CD4-positive, CD25-positive, alpha-beta regulatory T cell (primary cell): ENCODE measurements around the gene PAPPA. TPM values are rescaled to one million over a fixed set of nuclear protein-coding genes. Genes with fewer than 3 reads are reported as not detected.

Experiments
- ATAC-seq, 2 donors: fragments of 150-1000 bp; cut with Tn5 transposase; one replicate each; pipeline ENCODE4 v1.10.0; 2021; ENCODE audit warnings: low read depth in 2 of 2, moderate number of reproducible peaks in 2 of 2, moderate library complexity in 1 of 2
- DNase-seq, 3 donors: peaks; one replicate each; pipeline versions ENCODE4 v3.0.0 to v3.0.0-alpha.2; 2012 to 2022; ENCODE audit warnings: mixed read lengths in 1 of 3
- H3K27ac ChIP-seq: one replicate; pipeline ENCODE4 v1.7.0; 2013; ENCODE audit warnings: mild to moderate bottlenecking, low read length; ENCODE audit not compliant: insufficient read depth, poor library complexity, severe bottlenecking
- H3K27me3 ChIP-seq: one replicate; pipeline ENCODE4 v1.7.0; 2013; ENCODE audit warnings: low read length; ENCODE audit not compliant: control insufficient read depth, insufficient read depth
- H3K36me3 ChIP-seq: one replicate; pipeline ENCODE4 v1.7.0; 2013; ENCODE audit warnings: mild to moderate bottlenecking, low read length, moderate library complexity; ENCODE audit not compliant: control insufficient read depth, insufficient read depth
- H3K4me1 ChIP-seq: 2 replicates; pipeline ENCODE4 v1.7.0; 2013; ENCODE audit warnings: mild to moderate bottlenecking, low read length; ENCODE audit not compliant: insufficient read depth, control insufficient read depth, poor library complexity, severe bottlenecking
- H3K4me3 ChIP-seq: one replicate; pipeline ENCODE4 v1.7.0; 2013; ENCODE audit warnings: low read depth, mild to moderate bottlenecking, low read length, moderate library complexity
- H3K9me3 ChIP-seq, 2 experiments: 1 replicate in 1 of 2; 2 replicates in 1 of 2; pipeline ENCODE4 v1.7.0; 2013; ENCODE audit warnings: low read length in 2 of 2, mild to moderate bottlenecking in 1 of 2, moderate library complexity in 1 of 2; ENCODE audit not compliant: control insufficient read depth in 2 of 2
- H3K27ac Mint-ChIP-seq, 3 donors: one replicate each; pipeline ENCODE4 v1.8.0; 2020 to 2022; ENCODE audit warnings: mild to moderate bottlenecking in 3 of 3, mixed read lengths in 3 of 3, moderate library complexity in 2 of 3
- H3K27me3 Mint-ChIP-seq: one replicate; pipeline ENCODE4 v1.8.0; 2022; ENCODE audit warnings: mild to moderate bottlenecking, mixed read lengths
- H3K36me3 Mint-ChIP-seq: one replicate; pipeline ENCODE4 v1.8.0; 2020; ENCODE audit warnings: mixed read lengths
- H3K4me1 Mint-ChIP-seq, 4 donors: one replicate each; pipeline ENCODE4 v1.8.0; 2020 to 2022; ENCODE audit warnings: mixed read lengths in 4 of 4, mild to moderate bottlenecking in 1 of 4
- H3K4me3 Mint-ChIP-seq, 4 donors: one replicate each; pipeline ENCODE4 v1.8.0; 2020 to 2022; ENCODE audit warnings: mild to moderate bottlenecking in 4 of 4, mixed read lengths in 4 of 4, moderate library complexity in 3 of 4
- H3K9me3 Mint-ChIP-seq, 7 donors: one replicate each; pipeline ENCODE4 v1.8.0; 2020 to 2022; ENCODE audit warnings: mixed read lengths in 7 of 7, mild to moderate bottlenecking in 3 of 7, moderate library complexity in 2 of 7
- polyA plus RNA-seq, 4 donors: library from polyadenylated mRNA; unstranded; fragments of 300-500 nt; fragmentation: Illumina TruSeq; gene quantifications; one replicate each; pipeline ENCODE4 v1.2.3, GENCODE V29; 2021
- total RNA-seq: library from RNA; stranded (reverse); gene quantifications from one replicate; pipeline ENCODE4 v1.2.3, GENCODE V29; 2022

PAPPA gene
- total and polyA plus RNA-seq, 5 donors from 2014 or later, result 0.01 to 0.42 (median 0.09) TPM; not detected in 1

GRCh38 chr9:116387934-116388698 lies 234.5 kb downstream of the PAPPA start:
- ATAC-seq (no peak), DNase-seq (peak in 1 of 3 donors; percentile 17)
- no peaks in the 10 kb centered on the region for H3K4me1 Mint-ChIP-seq
- no peak overlapping the region for H3K27ac Mint-ChIP-seq
- no peak overlapping the region for H3K4me3 ChIP-seq
- H3K9me3 ChIP-seq, result no peaks in the 10 kb centered on the region
- H3K4me1 ChIP-seq, result no peaks in the 10 kb centered on the region
- no peaks in the 10 kb centered on the region for H3K27me3 Mint-ChIP-seq
- peaks cover 11% of the 10 kb centered on the region for H3K36me3 Mint-ChIP-seq
- peaks cover 0 to 3% (median 0%) of the 10 kb centered on the region in 7 donors for H3K9me3 Mint-ChIP-seq
- no peak overlapping the region for H3K27ac ChIP-seq
- H3K27me3 ChIP-seq, result no peaks in the 10 kb centered on the region
- H3K4me3 Mint-ChIP-seq, result no peak overlapping the region
- H3K36me3 ChIP-seq, result peaks cover 3% of the 10 kb centered on the region

- Histone ChIP-seq H3K4me3 (no peak overlapping the region), H3K4me1 (no peaks in the 10 kb centered on the region), H3K27ac (no peak overlapping the region), H3K36me3 (peaks cover 3% of the 10 kb centered on the region), H3K27me3 (no peaks in the 10 kb centered on the region), H3K9me3 (no peaks in the 10 kb centered on the region)
- Mint-ChIP-seq H3K36me3 (peaks cover 20% of the 10 kb centered on the region), H3K9me3 (peaks cover 0 to 4% (median 0%) of the 10 kb centered on the region in 7 donors), H3K4me3 (no peak overlapping the region), H3K4me1 (no peaks in the 10 kb centered on the region), H3K27ac (no peak overlapping the region), H3K27me3 (no peaks in the 10 kb centered on the region)
- ATAC-seq (no peak), DNase-seq (no peak)
Measured at GRCh38 chr9:116389541-116390302, 236.1 kb downstream of the PAPPA start.

- ATAC-seq, result no peak
- no peak overlapping the region for H3K4me3 ChIP-seq
- Mint-ChIP-seq H3K4me3 (no peak overlapping the region), H3K4me1 (no peaks in the 10 kb centered on the region), H3K27me3 (no peaks in the 10 kb centered on the region), H3K27ac (no peak overlapping the region), H3K9me3 (peaks cover 0 to 4% (median 0%) of the 10 kb centered on the region in 7 donors), H3K36me3 (peaks cover 26% of the 10 kb centered on the region)
- H3K4me1 ChIP-seq, result no peaks in the 10 kb centered on the region
- peaks cover 3% of the 10 kb centered on the region for H3K36me3 ChIP-seq
- no peak overlapping the region for H3K27ac ChIP-seq
- DNase-seq, result no peak
- no peaks in the 10 kb centered on the region for H3K27me3 ChIP-seq
- H3K9me3 ChIP-seq, result no peaks in the 10 kb centered on the region
Measured at GRCh38 chr9:116390303-116391228, 237.0 kb downstream of the PAPPA start.

- no peak overlapping the region for H3K4me3 ChIP-seq
- Mint-ChIP-seq H3K27ac (no peak overlapping the region), H3K4me1 (no peaks in the 10 kb centered on the region), H3K27me3 (no peaks in the 10 kb centered on the region), H3K36me3 (peaks cover 28% of the 10 kb centered on the region), H3K4me3 (no peak overlapping the region), H3K9me3 (peaks cover 0 to 3% (median 0%) of the 10 kb centered on the region in 7 donors)
- H3K4me1 ChIP-seq, result no peaks in the 10 kb centered on the region
- H3K9me3 ChIP-seq, result no peaks in the 10 kb centered on the region
- ATAC-seq (no peak), DNase-seq (no peak)
- no peak overlapping the region for H3K27ac ChIP-seq
- H3K27me3 ChIP-seq, result no peaks in the 10 kb centered on the region
- H3K36me3 ChIP-seq, result peaks cover 3% of the 10 kb centered on the region
Measured at GRCh38 chr9:116391306-116391900, 237.8 kb downstream of the PAPPA start.

GRCh38 chr9:116393198-116393597 lies 239.6 kb downstream of the PAPPA start:
- no peak for ATAC-seq

GRCh38 chr9:116394070-116394469 lies 240.5 kb downstream of the PAPPA start:
- H3K27ac ChIP-seq, result no peak overlapping the region
- H3K36me3 ChIP-seq, result peaks cover 3% of the 10 kb centered on the region
- H3K27me3 ChIP-seq, result no peaks in the 10 kb centered on the region
- H3K4me1 ChIP-seq, result no peaks in the 10 kb centered on the region
- Mint-ChIP-seq H3K36me3 (peaks cover 28% of the 10 kb centered on the region), H3K4me3 (no peak overlapping the region), H3K4me1 (no peaks in the 10 kb centered on the region), H3K9me3 (peaks cover 0 to 3% (median 0%) of the 10 kb centered on the region in 7 donors), H3K27ac (no peak overlapping the region), H3K27me3 (no peaks in the 10 kb centered on the region)
- H3K9me3 ChIP-seq, result no peaks in the 10 kb centered on the region
- DNase-seq (no peak), ATAC-seq (no peak)
- no peak overlapping the region for H3K4me3 ChIP-seq

More at GRCh38 chr9:116393198-116393597, 239.6 kb downstream of the PAPPA start:
- Mint-ChIP-seq H3K27me3 (no peaks in the 10 kb centered on the region), H3K4me1 (no peaks in the 10 kb centered on the region), H3K27ac (peak overlapping the region in 1 of 3 donors; percentile 52), H3K9me3 (peaks cover 0 to 3% (median 0%) of the 10 kb centered on the region in 7 donors), H3K4me3 (no peak overlapping the region), H3K36me3 (peaks cover 28% of the 10 kb centered on the region)
- no peak for DNase-seq
- no peak overlapping the region for H3K27ac ChIP-seq
- no peaks in the 10 kb centered on the region for H3K27me3 ChIP-seq
- H3K4me3 ChIP-seq, result no peak overlapping the region
- H3K4me1 ChIP-seq, result no peaks in the 10 kb centered on the region
- no peaks in the 10 kb centered on the region for H3K9me3 ChIP-seq
- H3K36me3 ChIP-seq, result peaks cover 3% of the 10 kb centered on the region
